K562 (cell line): ENCODE results near the gene C1orf87. TPM values are rescaled to one million over a fixed set of nuclear protein-coding genes. Genes with fewer than 3 reads are reported as not detected.

ENCODE experiments used
- ATAC-seq: fragments of 200-7000 bp; cut with Tn5 transposase; 3 replicates; pipeline ENCODE4 v1.9.1; 2020; ENCODE audit warnings: moderate library complexity
- BruUV-seq: library from RNA; stranded (reverse); fragments of 400-500 nt; replicated peaks from 2 replicates; lab custom pipeline; 2021; lab: Mats Ljungman, UMichigan
- CTCF ChIA-PET: fragments of 300-600 bp; formaldehyde crosslinking; extraction: SDS; loops from one replicate; lab custom pipeline; 2021; ENCODE audit warnings: low intra/inter-chr PET ratio; lab: Yijun Ruan, JAX
- POLR2A ChIA-PET: fragments of 300-600, 350-650 bp; sonication (Branson Sonifier 250); formaldehyde crosslinking; extraction: SDS; loops from one replicate; lab custom pipeline; 2021; ENCODE audit warnings: antibody characterized with exemption, inconsistent platforms; lab: Yijun Ruan, JAX
- DNase-seq, 4 experiments: peaks; one replicate each; pipeline versions ENCODE4 v3.0.0 to v3.0.0-alpha.2; 2011 to 2018; ENCODE audit warnings: low spot score in 3 of 4, mixed read lengths in 3 of 4; ENCODE audit errors: extremely low read depth in 1 of 4
- FAIRE-seq: peaks from 2 replicates; lab custom pipeline; 2011; peaks lifted over from hg19 to GRCh38; lab: Jason Lieb, UNC
- H2AFZ ChIP-seq: 2 replicates; pipeline ENCODE4 v1.6.0; 2011; ENCODE audit warnings: low read depth, low read length, control low read depth, inconsistent platforms
- H3K27ac ChIP-seq: fragments of 200-600 bp; 3 replicates; pipeline ENCODE4 v1.8.0; 2011; ENCODE audit warnings: low read depth, mild to moderate bottlenecking, control low read depth, inconsistent platforms, low read length, moderate library complexity, mixed read lengths; ENCODE audit errors: extremely low read depth
- H3K27me3 ChIP-seq, 2 experiments: fragments of 300-600 bp in 1 of 2; 2 replicates in 1 of 2; 3 replicates in 1 of 2; pipeline versions ENCODE4 v1.6.0 to v1.8.0; 2011; ENCODE audit warnings: inconsistent platforms in 2 of 2, low read length in 2 of 2, mild to moderate bottlenecking in 1 of 2, mixed read lengths in 1 of 2, moderate library complexity in 1 of 2; ENCODE audit not compliant: control insufficient read depth in 2 of 2, insufficient read depth in 2 of 2
- H3K36me3 ChIP-seq: fragments of 300-600 bp; 3 replicates; pipeline ENCODE4 v1.8.0; 2011; ENCODE audit warnings: mild to moderate bottlenecking, low read length, inconsistent platforms; ENCODE audit not compliant: control insufficient read depth, insufficient read depth
- H3K4me1 ChIP-seq, 2 experiments: fragments of 200-600 bp in 1 of 2; replicated peaks in 1 of 2; 2 replicates in 1 of 2; 3 replicates in 1 of 2; pipeline versions ENCODE4 v1.5.1 to v1.8.0; 2011; ENCODE audit warnings: inconsistent platforms in 2 of 2, low read length in 2 of 2, mild to moderate bottlenecking in 1 of 2, mixed read lengths in 1 of 2, moderate library complexity in 1 of 2; ENCODE audit not compliant: control insufficient read depth in 2 of 2, insufficient read depth in 2 of 2
- H3K4me2 ChIP-seq: 2 replicates; pipeline ENCODE4 v1.6.1; 2011; ENCODE audit warnings: low read length, control low read depth, inconsistent platforms, mixed read lengths; ENCODE audit not compliant: insufficient read depth
- H3K4me3 ChIP-seq: fragments of 200-600 bp; sonication (generic), shearing (Covaris generic); 2 replicates; pipeline ENCODE4 v1.5.1; 2016; ENCODE audit warnings: control low read depth, inconsistent platforms
- H3K79me2 ChIP-seq: fragments of 200-600 bp; 3 replicates; pipeline ENCODE4 v1.8.0; 2011; ENCODE audit warnings: low read length, inconsistent platforms; ENCODE audit not compliant: control insufficient read depth, insufficient read depth
- H3K9ac ChIP-seq, 2 experiments: 2 replicates each; pipeline versions ENCODE4 v1.6.0 to v1.6.1; 2011; ENCODE audit warnings: low read depth in 2 of 2, low read length in 2 of 2, control low read depth in 1 of 2, inconsistent platforms in 1 of 2, mild to moderate bottlenecking in 1 of 2, mixed read lengths in 1 of 2; ENCODE audit not compliant: insufficient read depth in 1 of 2
- H3K9me1 ChIP-seq: one replicate; pipeline ENCODE4 v1.6.0; 2011; ENCODE audit warnings: inconsistent platforms, mild to moderate bottlenecking, low read length, moderate library complexity; ENCODE audit not compliant: control insufficient read depth, insufficient read depth
- H3K9me3 ChIP-seq: replicated peaks from 2 replicates; pipeline ENCODE4 v1.5.1; 2011; ENCODE audit warnings: low read depth, low read length, inconsistent platforms; ENCODE audit not compliant: control insufficient read depth, insufficient read depth
- H4K20me1 ChIP-seq: replicated peaks from 2 replicates; pipeline ENCODE4 v1.6.1; 2011; ENCODE audit warnings: low read length, inconsistent platforms, mixed read lengths; ENCODE audit not compliant: control insufficient read depth, insufficient read depth
- E2F8 ChIP-seq: fragments of 450-650 bp; IDR thresholded peaks from 2 replicates; pipeline ENCODE4 v1.7.1; 2018; ENCODE audit warnings: mild to moderate bottlenecking, low read depth; ENCODE audit not compliant: partially characterized antibody
- FOXA1 ChIP-seq: fragments of 450-650 bp; IDR thresholded peaks from 2 replicates; pipeline ENCODE4 v1.6.1; 2016; ENCODE audit warnings: mild to moderate bottlenecking, borderline replicate concordance
- FOXJ2 ChIP-seq: fragments of 200-800 bp; sonication (Bioruptor generic); IDR thresholded peaks from 2 replicates; pipeline ENCODE4 v1.6.1; 2016; ENCODE audit warnings: missing genetic modification characterization, missing compliant biosample characterization
- NFRKB ChIP-seq: fragments of 450-650 bp; IDR thresholded peaks from 2 replicates; pipeline ENCODE4 v1.6.1; 2016; ENCODE audit warnings: low read depth
- PML ChIP-seq: IDR thresholded peaks from 2 replicates; pipeline ENCODE4 v1.6.1; 2012; ENCODE audit warnings: low read length, inconsistent platforms
- PREB ChIP-seq: sonication (generic); formaldehyde crosslinking; IDR thresholded peaks from 2 replicates; pipeline ENCODE4 v1.8.1; 2023; ENCODE audit warnings: mild to moderate bottlenecking, missing genetic modification reagents
- SETDB1 ChIP-seq: IDR thresholded peaks from one replicate; pipeline ENCODE4 v1.6.1; 2012; ENCODE audit warnings: low read length, control low read depth, inconsistent platforms
- STAG1 ChIP-seq: sonication (generic); formaldehyde crosslinking; IDR thresholded peaks from 2 replicates; pipeline ENCODE4 v1.5.0; 2020; ENCODE audit warnings: missing genetic modification reagents, borderline replicate concordance
- STAT5A ChIP-seq: IDR thresholded peaks from 2 replicates; pipeline ENCODE4 v1.6.1; 2012; ENCODE audit warnings: low read length, inconsistent platforms, borderline replicate concordance
- THAP12 ChIP-seq: fragments of 250-450 bp; sonication (Bioruptor Pico); IDR thresholded peaks from 2 replicates; pipeline ENCODE4 v1.9.0; 2021; ENCODE audit warnings: mild to moderate bottlenecking, inconsistent platforms
- THAP7 ChIP-seq: fragments of 250-450 bp; sonication (Bioruptor Pico); IDR thresholded peaks from 2 replicates; pipeline ENCODE4 v1.5.0; 2021
- ZNF384 ChIP-seq: IDR thresholded peaks from 2 replicates; pipeline ENCODE4 v1.6.1; 2012; ENCODE audit warnings: low read depth, low read length, improper control_type of control experiment
- ZNF780A ChIP-seq: fragments of 250-450 bp; sonication (Bioruptor Pico); IDR thresholded peaks from 2 replicates; pipeline ENCODE4 v1.5.0; 2021; ENCODE audit warnings: mild to moderate bottlenecking
- WGBS: fragments of 100-300 bp; shearing (Covaris generic); methylation state at CpG from one replicate; pipeline ENCODE4 v1.1.6; 2016; ENCODE audit warnings: low coverage, mixed read lengths; ENCODE audit not compliant: insufficient coverage; ENCODE audit errors: missing lambda C conversion rate; 5-methylcytosine and 5-hydroxymethylcytosine counted together
- in situ Hi-C: fragments of 300-500 bp; cut with MboI; formaldehyde crosslinking; loops from 4 replicates; pipeline ENCODE4 v1.15.0; 2018; ENCODE audit warnings: inconsistent platforms, mixed read lengths
- intact Hi-C: fragments of 100-400 bp; cut with micrococcal nuclease; formaldehyde crosslinking; loops from 2 replicates; pipeline ENCODE4 v1.14.2; 2022
- polyA plus RNA-seq, 8 experiments: library from polyadenylated mRNA; depleted of rRNA in 4 of 8; stranded (reverse) in 5 of 8; unstranded in 3 of 8; fragments of >200 nt; fragmentation: Nextera tagmentation in 2 of 8; fragmentation: Illumina TruSeq in 1 of 8; extraction: Ambion mirVana in 2 of 8; extraction: Trizol in 1 of 8; gene quantifications; 2 replicates each; pipeline versions ENCODE4 v1.2.1 to v1.2.3, GENCODE V29; 2011 to 2014; ENCODE audit warnings: inconsistent platforms in 1 of 8, missing spikeins in 1 of 8
- total RNA-seq, 7 experiments: library from RNA; depleted of rRNA in 6 of 7; stranded (reverse); fragments of >200 nt in 6 of 7; fragmentation: Illumina TruSeq in 2 of 7; extraction: Trizol in 2 of 7; gene quantifications; 2 replicates each; pipeline versions ENCODE4 v1.2.1 to v1.2.3, GENCODE V29; 2011 to 2021; ENCODE audit warnings: low replicate concordance in 1 of 7

Gene C1orf87
- total and polyA plus RNA-seq, 9 of the 15 experiments (the other 6 are each of a cell fraction or from before 2014, with no cell fraction given) = not detected

- no peak for TF ChIP-seq FOXJ2
- TF ChIP-seq, all 486 proteins: peak for 0
Measured at GRCh38 chr1:60037669-60038068, 35.9 kb downstream of the C1orf87 start (continued).

- H3K4me1 ChIP-seq = no peaks in the 10 kb centered on the region
- H3K27me3 ChIP-seq = no peaks in the 10 kb centered on the region
- no peak overlapping the region for H3K4me3 ChIP-seq
- no peaks in the 10 kb centered on the region for H3K9me3 ChIP-seq
- no peak for DNase-seq
- FAIRE-seq = no peak
- ChIA-PET CTCF (no interaction called here), POLR2A (no interaction called here)
- H3K4me2 ChIP-seq = no peak overlapping the region
- H3K9ac ChIP-seq = no peak overlapping the region
- intact Hi-C loops (no loop called here), in situ Hi-C loops (no loop called here)
- no peaks in the 10 kb centered on the region for H3K79me2 ChIP-seq
- H2AFZ ChIP-seq = no peak overlapping the region
- H3K36me3 ChIP-seq = no peaks in the 10 kb centered on the region
- no peak overlapping the region for H3K27ac ChIP-seq
- H3K9me1 ChIP-seq = no peaks in the 10 kb centered on the region
- ATAC-seq = no peak
- H4K20me1 ChIP-seq = no peaks in the 10 kb centered on the region
- no TSS peak for BruUV-seq
- WGBS = 0% methylated on average over 6 of the region's 6 CpGs
- TF ChIP-seq STAG1 (CRISPR knock-in tag) (no peak), FOXJ2 (no peak), ZNF780A (CRISPR knock-in tag) (no peak), THAP12 (no peak), E2F8 (no peak), ZNF384 (no peak), SETDB1 (no peak), THAP7 (no peak), PML (no peak), NFRKB (no peak), STAT5A (no peak), PREB (CRISPR knock-in tag) (no peak), FOXA1 (no peak)
Measured at GRCh38 chr1:60036856-60037460, 36.6 kb downstream of the C1orf87 start.
